GM19397 (cell line): ENCODE data around the gene TMEM272.

Experiments
- ATAC-seq: cut with Tn5 transposase; IDR thresholded peaks from one replicate; pipeline ENCODE4 v1.9.1; 2021; ENCODE audit warnings: mild to moderate bottlenecking, moderate library complexity; ENCODE audit not compliant: unreplicated experiment

Gene TMEM272

DNA sequence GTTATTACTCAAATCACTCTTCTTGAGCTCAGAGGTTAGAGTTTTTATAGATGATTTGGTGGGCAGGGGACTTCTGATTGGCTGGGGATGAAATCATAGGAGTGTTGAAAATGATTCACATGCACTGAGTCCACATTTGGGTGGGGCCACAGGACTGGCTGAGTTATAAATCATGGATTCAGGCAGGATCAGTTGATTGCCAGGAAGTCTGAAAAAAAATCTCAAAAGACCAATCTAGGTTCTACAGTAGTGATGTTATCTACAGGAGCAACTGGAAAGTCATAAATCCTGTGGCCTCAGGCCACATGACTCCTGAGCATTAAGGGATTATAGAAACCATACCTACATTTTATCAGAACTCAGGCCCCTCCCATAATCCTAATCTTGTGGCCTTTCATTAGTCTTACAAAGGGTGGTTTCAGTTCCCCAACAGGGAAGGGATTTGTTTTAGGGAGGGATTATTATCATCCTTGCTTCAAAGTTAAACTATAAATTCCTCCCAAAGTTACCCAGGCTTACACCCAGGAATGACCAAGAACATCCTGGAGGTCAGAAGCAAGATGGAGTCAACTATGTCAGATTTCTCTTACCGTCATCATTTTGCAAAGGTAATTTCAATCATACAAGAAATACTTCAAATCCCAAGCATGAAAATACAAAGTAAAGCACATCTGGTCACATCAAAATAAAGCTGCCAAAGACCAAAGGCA lies 11.2 kb upstream of the TMEM272 start:
- no peak for ATAC-seq

DNA sequence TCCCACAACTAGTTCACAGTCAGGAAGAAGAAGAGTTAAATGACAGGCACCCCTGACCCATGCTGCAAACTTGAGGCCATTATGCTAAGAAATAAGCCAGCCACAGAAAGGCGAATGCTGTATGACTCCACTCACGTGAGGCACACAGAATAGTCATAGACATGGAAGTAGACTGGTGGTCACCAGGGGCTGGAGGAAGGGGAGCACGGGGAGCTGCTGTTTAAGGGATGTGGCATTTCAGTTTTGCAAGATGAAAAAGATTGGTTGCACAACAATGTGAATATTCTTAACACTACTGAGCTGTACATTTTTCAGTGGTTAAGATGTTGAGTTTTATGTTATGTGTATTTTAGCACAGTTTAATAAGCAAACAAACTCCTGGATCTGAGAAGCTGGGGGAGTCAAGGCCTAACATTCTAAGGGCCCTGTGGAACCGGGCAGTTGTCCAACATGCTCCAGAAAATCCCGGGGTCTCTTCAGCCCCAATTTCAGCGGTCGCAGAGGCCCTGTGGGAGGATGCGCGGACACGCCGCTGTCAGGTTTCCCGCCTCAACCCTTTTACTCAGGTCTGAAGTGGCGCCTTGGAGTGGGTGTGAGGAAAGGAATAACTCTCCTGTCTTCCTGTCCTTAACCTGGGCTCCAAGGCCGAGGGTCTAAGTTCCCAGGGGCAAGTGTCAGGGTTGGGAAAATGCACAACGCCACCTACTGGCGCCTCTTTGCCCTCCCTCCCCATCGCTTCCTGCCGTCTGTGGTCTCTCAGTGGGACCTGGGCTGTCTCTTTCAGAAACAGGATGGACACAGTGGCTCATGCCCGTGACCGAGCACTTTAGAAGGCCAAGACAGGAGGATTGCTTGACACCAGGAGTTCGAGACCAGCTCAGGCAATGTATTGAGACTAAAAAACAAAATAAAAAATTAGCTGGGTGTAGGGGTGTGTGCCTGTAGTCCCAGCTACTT lies 4.4 kb upstream of the TMEM272 start:
- ATAC-seq = no peak

DNA sequence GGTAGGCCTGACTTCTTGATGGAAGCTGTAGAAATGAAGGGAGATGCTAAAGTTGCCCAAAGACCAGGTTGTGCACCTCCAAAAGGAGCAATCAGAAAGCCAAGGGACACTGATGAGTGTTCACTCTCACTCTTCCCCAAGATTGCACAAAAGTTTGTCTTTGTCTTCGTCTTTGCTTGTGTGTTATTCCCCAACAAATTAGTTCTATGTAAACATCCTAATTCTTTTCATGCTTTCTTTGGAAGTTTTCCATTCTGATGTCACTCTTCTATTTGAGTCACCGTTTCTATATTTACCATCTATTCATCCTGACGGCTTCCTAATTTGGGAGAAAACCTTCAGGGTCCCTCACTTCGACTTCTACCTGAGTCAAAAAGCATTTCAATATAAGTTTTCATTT lies 3.7 kb upstream of the TMEM272 start:
- ATAC-seq = no peak

DNA sequence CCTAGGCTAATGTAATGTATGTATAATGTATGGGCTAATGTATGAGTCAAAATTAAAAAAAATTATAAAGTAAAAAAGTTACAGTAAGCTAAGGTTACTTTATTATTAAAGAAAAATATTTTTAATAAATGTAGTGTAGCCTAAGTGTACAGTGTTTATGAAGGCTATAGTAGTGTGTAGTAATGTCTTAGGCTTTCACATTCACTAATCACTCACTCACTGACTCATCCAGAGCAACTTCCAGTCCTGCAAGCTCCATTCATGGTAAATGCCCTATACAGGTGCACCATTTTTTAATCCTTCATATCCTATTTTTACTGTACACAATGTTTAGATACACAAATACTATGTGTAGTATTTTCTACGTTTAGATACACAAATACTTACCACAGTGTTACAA lies 1.8 kb upstream of the TMEM272 start:
- no peak for ATAC-seq

DNA sequence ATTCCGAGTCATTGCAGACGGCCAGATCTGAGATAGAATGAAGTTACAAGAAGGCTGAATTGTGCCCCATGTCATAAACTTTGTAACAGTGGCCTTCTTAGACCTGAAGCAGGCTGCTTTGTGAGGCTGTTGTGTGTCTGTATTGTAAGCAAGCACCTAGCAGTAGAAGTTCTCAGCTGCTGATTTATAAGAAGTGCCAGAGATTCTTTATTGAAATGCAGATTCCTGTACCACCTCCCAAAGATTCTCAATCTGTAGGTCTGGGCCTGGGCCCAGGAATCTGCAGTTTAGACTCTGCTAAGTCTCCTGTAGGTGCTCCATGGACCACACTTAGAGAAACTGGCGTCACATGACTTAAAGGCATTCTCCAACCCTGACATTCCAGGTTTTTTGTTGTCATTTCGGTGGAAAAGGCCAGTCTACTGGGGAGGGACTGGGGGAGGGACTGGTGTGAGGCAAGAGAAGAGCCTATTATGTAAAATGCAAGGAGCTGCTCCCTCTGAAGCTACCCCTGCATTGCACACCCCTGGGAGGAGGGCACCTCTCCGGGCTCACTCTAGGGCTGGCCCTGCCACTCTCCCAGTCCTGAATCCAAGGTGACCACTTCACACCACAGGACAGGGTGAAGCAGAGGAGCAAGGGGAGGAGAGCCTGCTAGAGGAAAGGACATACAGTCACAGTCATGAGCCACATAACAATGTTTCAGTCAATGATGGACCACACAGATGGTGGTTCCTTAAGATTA lies 769 bp upstream of the TMEM272 start:
- no peak for ATAC-seq

DNA sequence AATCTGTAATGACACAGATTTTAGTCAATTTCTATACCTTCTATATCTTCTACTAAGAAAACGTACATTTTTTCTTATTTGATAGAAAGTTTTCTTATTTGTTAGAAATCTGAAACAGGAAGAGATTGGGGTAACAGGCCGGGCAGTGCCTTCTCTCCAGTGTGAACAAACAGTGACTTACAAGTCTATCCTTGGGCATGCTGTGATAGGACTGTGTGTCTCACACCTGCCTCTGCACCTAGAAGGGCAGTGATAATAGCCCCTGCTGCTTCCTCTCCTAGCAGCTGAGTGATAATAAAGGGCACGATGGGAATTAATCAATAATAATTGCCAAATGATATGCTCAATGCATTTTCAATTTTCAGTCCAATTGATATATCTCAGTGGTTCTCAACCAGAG lies 1.4 kb downstream of the TMEM272 start:
- no peak for ATAC-seq

DNA sequence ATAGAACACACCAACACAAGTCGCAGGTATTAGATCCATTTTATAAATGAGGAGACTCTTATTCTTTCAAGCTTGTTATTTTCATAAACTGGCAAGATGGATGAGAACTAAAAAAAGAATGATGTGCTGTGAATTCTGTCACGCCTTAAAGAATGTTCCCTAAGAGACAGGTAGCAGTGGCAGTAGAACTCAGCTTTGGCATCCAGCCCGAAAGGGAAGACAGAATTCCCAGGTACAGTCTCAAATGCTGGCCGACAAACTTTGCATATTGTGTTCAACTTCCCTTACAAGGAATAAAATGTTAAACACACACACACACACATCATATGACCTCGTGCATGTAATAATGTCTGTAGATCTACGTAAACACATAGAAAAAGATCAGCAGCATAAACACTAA lies 3.2 kb downstream of the TMEM272 start:
- ATAC-seq = no peak

DNA sequence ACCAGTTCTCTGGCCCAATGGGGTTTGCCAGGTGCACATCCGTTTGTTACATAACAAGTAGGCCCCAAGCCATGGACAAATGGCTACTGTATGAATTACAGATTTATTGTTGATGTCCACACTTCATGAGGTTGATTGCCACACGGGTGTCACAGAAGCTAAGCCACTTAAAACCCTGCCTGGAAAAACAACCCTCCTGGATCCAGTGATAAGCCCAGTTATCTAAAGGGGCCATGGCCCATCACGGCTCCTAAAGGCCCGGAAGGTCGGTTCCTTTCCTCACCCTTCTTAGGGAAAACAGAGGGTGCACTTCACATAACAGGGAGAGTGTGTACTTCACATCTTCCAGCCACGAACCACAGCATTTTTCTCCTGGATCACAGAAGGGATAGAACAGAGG lies 4.1 kb downstream of the TMEM272 start:
- no peak for ATAC-seq

DNA sequence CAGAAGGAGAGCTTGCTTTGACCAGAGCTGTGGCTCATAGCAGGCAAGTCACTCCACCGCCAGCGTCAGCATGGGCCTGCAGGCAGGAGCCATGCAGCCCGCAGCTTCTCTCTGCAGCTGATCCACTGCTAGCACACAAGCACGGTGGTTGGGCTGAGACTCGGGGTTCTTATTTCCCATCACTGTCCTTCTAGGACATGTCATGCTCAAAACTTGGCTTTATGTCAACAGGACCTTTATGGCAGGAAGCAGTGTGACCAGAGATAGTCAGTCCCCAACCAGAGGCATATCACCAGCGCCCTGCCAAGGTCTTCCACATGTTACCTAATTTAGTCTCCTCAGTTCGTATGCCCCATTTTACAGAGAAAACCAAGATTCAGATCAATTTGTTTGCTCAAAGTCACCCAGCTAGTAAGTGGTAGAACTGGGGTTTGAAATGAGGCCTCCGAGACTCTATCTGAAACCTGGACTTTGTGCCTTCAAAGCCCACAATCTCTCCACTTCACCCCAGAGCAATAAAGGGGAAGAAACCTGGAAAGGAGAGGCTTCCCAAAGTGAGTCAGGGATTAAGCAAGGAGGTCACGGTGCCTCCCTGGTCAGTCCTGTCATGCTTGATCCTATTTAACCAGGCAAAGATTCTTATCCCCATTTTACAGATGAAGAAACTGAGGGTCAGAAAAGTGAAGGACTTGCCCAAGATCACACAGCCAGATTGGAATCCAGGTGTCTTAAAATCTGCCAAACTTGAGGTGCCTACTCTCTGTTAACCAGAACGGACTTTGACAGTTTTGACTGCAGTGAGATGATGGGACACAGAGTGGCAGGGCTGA lies 5.1 kb downstream of the TMEM272 start:
- no peak for ATAC-seq

DNA sequence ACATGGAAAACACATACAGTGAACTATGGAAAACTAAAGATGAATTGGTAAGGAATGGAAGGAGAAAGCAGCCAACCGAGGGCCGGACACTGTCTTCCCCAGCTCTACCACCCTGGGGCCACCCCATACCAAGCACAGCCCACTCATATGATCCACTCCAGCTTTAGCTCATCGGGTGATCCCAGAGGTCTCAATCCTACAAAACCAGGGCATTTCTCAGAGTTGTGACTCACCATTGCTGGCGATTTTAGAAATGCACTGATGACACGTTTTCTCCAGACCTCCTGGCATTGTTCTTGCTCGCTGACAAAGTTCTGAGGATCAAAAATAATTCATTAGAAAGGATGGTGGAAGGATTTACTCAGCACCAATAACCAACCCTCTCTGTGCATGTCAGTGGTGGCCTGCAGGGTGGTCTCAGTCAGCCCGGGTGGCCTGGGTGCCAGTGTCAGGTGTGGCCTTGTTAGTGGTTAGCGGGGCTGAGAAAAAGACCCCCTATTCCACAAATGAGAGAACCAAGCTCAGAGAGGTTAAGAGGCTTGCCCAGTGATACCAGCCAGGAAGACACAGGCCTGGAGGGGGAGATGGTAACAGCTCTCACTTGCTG lies 6.6 kb downstream of the TMEM272 start:
- no peak for ATAC-seq

DNA sequence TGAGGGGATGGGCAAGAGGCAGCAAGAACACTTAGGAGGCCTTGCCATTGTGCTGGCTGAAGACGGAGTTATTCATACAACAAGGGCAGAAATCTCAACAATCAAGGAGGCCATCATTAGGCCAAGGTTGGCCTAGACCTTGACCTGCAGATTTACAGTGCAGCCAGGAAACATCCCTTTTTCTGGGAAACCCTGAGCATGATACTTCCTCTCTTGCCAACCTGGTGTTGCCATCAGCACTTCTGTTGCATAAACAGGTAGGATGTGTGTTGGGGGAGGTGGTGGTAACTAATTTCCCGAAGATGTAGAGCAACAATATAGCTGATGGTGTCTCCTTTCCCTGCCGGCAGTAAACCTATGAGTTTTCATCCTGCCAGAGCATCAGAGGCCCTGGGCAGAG lies 8.0 kb downstream of the TMEM272 start:
- ATAC-seq = no peak

DNA sequence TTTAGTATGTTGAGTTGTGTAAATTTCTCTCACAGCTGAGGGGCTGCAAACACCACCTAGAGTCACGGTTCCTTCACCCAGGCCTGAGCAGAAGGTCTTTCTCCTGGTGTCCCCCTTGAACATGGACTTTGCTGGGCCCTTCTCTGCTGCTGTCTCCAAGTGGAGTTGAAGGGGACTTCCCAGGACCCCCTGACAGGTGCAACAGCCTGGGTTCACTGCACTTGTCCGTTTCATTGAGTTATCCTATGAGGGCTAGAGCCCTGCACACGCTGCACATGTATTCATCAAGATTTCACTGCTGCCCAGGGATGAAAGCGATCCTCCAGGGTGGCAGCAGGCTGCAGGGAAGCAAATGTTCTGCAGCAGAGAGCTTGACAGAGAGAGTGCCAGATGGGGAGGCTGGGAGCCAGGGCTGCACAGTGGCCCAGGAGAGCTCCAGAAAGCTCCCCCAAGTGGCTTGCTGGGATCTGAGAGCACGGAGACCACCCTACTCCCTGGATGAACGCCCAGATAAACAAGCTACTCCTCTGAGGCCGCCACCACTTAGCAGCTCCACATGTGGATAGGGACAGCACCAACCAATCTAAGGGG lies 10.3 kb downstream of the TMEM272 start:
- ATAC-seq = no peak

DNA sequence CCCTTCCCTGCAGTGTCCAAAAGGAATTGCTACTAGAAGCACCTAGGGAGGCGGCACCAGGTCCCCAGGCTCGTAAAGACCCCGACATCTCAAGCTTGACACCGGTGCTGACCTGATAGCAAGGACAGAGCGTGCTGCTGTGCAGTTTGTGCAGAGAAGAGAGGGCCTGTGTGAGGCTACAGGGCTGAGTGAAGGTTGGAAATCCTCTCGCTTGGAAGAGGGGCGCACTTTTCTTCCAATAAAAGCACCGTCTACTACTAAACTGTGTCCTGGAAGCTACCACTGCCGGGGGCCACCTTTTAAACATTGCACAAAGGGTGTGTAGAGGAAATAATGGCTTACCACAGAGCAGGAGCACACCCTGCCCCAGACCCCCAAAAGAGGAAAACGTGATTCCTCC lies 11.0 kb downstream of the TMEM272 start:
- no peak for ATAC-seq

DNA sequence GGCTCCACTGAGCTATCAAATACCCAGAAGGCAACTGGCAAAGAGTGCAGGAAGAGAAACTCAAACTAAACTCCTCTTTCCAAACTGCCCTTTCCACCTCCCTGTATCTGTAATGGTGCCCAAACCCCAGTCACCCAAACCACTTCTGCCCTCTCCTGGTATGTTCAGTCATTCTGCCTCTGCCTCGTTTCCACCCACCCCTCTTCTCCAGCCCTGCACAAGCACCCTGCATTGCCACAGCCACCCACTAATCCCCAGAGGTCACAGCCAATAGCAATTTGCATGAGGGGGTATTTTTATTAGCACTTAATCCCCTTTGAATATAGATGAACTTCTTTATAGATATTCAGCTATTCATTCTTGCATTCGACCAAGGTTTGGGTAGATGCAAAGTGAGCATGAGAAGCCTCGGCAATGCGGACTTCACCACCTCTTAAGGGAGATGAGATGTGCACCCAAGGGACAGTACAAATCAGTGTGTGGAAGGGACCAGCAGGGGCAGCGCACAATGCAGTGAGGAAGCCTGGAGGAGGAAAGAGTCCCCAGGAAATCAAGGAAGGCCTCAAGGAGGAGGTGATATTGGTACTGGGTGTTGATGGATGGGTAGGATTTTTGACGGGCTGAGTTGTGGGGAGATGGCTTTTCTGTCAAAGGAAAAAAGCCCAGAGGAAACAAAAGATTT lies 12.4 kb downstream of the TMEM272 start:
- peak; percentile 73 for ATAC-seq

DNA sequence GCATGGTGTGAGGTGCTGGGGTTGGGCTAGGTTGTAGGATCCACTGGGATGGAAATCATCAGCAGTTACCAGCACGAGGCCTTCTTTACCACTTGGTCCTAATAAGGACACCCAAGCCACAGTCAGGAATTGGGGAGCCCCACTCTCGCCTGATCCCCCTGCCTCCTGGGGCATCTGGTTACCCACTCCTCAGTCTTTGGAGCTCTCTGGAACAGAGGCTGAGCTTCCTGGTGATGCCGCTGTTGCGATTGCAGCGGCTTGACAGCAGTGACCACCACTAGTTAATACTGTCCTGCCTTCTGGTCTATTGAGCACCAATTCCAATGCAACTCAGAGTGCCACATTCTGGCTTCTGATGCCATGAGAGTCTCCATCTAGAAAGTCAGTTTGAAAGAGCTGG lies 13.5 kb downstream of the TMEM272 start:
- ATAC-seq = no peak

DNA sequence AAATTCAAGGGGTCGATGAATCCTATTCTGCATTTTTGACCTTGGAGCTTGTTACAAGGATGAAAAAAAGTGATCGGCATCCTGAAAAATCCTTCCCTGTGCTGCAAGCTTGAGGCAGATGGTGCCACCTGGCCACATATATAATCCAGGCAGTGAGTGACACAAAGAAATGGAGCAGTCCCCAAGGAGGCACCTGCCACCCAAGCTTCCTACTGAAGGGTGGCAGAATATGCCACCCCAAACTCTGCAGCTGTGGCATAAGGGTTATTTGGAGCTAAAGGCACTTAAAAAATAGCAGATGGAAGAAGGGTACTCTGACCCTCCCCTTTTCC lies 15.4 kb downstream of the TMEM272 start:
- ATAC-seq = no peak

DNA sequence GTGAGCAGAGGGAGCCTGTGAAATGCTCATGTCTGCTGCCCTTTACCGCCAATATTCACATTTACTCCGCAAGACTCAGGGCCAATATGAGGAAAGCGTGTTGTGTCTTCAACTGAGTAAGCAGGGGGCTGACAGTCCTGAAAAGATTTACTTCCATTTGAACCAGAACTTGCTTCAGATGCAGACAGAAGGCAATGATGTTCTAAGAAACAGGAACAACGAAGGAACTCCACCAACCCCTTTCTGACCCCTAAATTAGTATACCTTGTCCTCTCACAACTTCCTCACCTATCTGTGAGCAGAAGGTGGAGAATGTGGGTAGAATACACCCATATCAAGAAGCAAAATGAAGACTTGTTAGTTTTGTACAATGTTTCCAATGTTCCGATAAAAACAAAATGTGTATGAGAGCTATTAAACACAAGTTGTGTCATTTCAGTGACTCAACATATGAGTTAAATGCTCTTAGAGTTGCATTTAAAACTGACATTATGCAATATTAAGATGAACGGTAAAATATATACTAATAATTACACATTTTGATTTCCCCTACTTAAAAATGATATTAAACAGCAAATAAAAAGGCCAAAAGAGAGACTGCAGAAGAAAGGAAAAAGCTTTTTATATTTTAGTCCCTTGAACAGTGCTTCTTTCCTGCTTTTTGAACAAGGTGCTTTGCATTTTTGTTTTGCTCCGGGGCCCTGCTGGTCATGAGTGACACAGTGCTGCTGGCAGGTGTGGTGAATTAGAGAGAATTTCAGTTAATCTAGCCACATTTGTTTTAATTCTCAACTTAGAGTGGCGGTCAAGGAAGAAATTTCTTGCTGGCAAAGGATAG lies 16.0 kb downstream of the TMEM272 start:
- no peak for ATAC-seq

DNA sequence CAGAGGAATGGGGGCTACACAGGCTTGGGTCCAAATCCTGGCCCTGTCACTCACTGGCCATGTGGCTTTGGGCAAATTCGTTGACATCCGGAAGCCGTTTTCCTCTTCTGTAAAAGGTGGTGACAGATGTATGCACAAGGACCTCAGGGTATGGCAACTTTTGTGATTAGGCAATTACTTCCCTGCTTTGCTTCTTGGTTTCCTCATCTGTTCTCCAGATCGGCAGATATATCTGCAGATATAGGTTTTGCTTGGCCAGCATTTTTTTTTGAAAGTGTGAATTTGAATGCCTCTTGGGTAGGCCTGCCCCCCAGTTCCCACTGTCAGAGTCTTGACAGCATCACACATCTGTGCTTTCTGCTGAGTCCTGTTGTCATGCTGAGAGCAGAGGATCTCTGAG lies 17.7 kb downstream of the TMEM272 start:
- no peak for ATAC-seq

DNA sequence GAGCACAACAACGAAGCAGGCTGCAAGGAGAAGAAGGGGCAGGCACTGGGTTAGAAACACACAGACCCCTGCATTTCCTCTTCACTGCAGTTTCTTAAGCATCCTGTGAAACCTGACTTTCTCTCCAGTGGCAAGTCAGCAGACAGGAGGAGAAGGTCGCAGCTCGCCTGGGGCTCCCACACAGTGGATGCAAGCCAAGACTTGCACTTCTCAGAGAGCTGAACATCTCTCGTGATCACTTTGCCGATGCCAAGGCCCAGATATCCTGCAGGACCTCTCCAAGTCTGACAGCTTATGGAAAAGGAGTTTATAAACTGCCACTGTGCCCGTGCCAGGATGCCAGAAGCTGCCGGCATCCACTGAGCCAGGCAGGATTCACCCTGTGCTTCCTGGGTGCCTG lies 18.4 kb downstream of the TMEM272 start:
- no peak for ATAC-seq
